ENCODE measurements around the gene SYT8. TPM values are rescaled to one million over a fixed set of nuclear protein-coding genes. Genes with fewer than 3 reads are reported as not detected.
A peak's percentile ranks its signal among the peaks of the same experiment; 100 is the strongest.

Gene SYT8
- total RNA-seq, 1 experiment from 2014 or later = 308 TPM

DNA sequence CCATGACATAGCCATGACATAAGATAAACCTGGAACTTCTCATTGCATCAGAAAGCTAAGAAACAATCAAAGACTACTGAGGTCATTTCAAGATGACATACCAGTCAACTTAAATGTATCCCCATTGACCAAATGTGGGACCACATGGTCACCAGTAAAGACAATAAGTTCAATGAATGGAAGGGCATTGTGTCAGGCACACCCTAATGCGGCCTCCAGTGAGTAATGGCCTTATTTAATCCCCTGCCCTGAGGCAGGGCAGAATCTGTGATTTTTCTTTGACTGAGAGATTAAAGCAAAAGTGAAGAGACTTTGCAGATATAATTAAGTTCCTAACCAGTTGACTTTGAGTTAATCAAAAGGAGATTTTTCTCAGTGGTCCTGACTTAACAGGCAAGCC, 17.3 kb upstream of the SYT8 start:
- no TSS peak for BruUV-seq (replicated peaks)
- Mint-ChIP-seq H3K4me3 (ENCODE audit: unreplicated experiment) (no peak overlapping the region), H3K4me1 (ENCODE audit: insufficient read depth, unreplicated experiment) (peaks cover 18% of the 10 kb centered on the region), H3K27ac (ENCODE audit: low read depth, unreplicated experiment) (no peak overlapping the region), H3K27me3 (ENCODE audit: insufficient read depth, unreplicated experiment) (no peaks in the 10 kb centered on the region), H3K36me3 (ENCODE audit: insufficient read depth, unreplicated experiment) (no peaks in the 10 kb centered on the region), H3K9me3 (ENCODE audit: unreplicated experiment) (peaks cover 13% of the 10 kb centered on the region)
- ChIA-PET POLR2A (interaction anchor here (1.2 to 1.5 kb wide), 2 partner anchors 17 to 45 kb away, joined by 3 to 5 read pairs; no protein-coding TSS in a partner anchor), CTCF (interaction anchor here (1.5 kb wide), 1 partner anchor 15 kb away, joined by 4 read pairs; no protein-coding TSS in a partner anchor)
- intact Hi-C loops (cut with micrococcal nuclease) = no loop called here
- no peak for DNase-seq (ENCODE audit: unreplicated experiment)
- TF ChIP-seq, protein P1, sequence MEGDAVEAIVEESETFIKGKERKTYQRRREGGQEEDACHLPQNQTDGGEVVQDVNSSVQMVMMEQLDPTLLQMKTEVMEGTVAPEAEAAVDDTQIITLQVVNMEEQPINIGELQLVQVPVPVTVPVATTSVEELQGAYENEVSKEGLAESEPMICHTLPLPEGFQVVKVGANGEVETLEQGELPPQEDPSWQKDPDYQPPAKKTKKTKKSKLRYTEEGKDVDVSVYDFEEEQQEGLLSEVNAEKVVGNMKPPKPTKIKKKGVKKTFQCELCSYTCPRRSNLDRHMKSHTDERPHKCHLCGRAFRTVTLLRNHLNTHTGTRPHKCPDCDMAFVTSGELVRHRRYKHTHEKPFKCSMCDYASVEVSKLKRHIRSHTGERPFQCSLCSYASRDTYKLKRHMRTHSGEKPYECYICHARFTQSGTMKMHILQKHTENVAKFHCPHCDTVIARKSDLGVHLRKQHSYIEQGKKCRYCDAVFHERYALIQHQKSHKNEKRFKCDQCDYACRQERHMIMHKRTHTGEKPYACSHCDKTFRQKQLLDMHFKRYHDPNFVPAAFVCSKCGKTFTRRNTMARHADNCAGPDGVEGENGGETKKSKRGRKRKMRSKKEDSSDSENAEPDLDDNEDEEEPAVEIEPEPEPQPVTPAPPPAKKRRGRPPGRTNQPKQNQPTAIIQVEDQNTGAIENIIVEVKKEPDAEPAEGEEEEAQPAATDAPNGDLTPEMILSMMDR (IDR thresholded peaks at IDR 0.05; ENCODE audit: unreplicated experiment) = no peak

DNA sequence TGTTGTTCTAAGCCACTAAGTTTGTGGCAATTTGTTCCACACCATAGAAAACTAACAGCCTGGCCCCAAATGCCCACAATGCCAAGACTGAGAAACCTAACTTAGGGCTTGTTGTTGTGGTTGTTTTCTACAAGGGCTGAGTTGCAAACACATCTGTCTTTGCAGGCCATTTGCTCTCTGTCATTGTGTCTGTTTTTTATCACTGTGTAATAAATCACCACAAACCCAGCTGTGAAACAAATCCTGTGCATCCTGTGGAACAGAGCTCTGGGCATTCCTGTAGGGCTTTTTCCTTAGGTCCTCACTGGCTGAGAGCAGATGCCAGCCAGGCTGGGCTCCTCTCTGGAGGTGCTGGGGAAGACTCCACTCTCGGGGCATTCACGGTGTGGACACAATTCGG, 15.7 kb upstream of the SYT8 start:
- Mint-ChIP-seq H3K4me3 (ENCODE audit: unreplicated experiment) (no peak overlapping the region), H3K27ac (ENCODE audit: low read depth, unreplicated experiment) (no peak overlapping the region), H3K4me1 (ENCODE audit: insufficient read depth, unreplicated experiment) (peaks cover 18% of the 10 kb centered on the region), H3K9me3 (ENCODE audit: unreplicated experiment) (peaks cover 13% of the 10 kb centered on the region), H3K27me3 (ENCODE audit: insufficient read depth, unreplicated experiment) (no peaks in the 10 kb centered on the region), H3K36me3 (ENCODE audit: insufficient read depth, unreplicated experiment) (no peaks in the 10 kb centered on the region)
- ChIA-PET CTCF (interaction anchor here (0.6 to 1.8 kb wide), 4 partner anchors 18 to 166 kb away, joined by 3 to 8 read pairs (median 4); no protein-coding TSS in a partner anchor), POLR2A (interaction anchor here (0.8 to 2.4 kb wide), 2 partner anchors 14 to 48 kb away, joined by 3 to 17 read pairs; no protein-coding TSS in a partner anchor)
- intact Hi-C loops (cut with micrococcal nuclease) = no loop called here
- no TSS peak for BruUV-seq (replicated peaks)
- no peak for DNase-seq (ENCODE audit: unreplicated experiment)
- TF ChIP-seq, protein P1 (IDR thresholded peaks at IDR 0.05; ENCODE audit: unreplicated experiment) = no peak

DNA sequence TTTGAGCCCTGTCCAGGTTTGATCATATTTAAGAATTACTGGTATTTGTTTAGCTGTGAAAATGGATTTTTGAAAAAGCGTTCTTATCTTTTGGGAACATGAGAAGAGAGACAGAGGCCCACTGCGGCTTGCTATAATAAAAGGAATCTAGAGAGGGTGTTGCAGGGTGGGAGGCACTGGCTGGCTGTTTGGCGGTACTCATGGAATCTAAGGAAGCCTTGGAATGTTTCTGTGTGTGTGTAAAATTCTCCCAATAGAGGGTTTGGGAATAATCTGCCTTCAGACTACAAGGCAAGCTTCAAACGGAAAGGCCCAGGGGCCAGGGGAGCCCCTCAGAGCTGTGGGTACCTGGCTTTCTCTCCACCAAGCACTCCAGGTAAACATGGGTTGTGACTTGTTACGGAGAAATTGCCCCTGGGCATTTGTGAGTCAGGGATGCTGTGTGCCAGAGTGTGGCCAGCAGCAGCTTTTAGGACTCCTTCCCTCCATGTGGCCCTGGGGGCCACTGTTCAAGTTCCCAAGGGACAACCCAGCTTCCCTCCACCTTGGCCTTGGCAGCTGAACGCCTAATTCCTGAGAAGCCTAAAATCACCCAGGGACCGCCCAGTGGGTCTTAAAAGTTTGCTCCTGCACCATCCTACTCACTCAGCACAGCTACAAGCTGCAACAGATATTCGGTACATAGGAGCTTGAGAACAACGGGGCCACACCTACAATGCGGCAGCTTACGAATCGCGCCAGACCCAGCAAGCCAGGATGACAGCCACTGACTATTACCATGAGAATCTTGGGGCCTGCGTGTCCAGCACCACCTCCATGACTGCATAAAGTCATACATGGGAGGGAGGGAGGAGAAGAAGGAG, 14.1 kb upstream of the SYT8 start:
- H3K36me3 Mint-ChIP-seq (ENCODE audit: insufficient read depth, unreplicated experiment) = no peaks in the 10 kb centered on the region
- POLR2A ChIA-PET = interaction anchor here (0.5 to 2.4 kb wide), 12 partner anchors 9 to 81 kb away, joined by 3 to 17 read pairs (median 3); partner anchors contain the start of gene CTSD
- H3K4me3 Mint-ChIP-seq (ENCODE audit: unreplicated experiment) = no peak overlapping the region
- peaks cover 13% of the 10 kb centered on the region for H3K9me3 Mint-ChIP-seq (ENCODE audit: unreplicated experiment)
- no TSS peak for BruUV-seq (replicated peaks)
- TF ChIP-seq, protein P1 (IDR thresholded peaks at IDR 0.05; ENCODE audit: unreplicated experiment) = no peak
- H3K27me3 Mint-ChIP-seq (ENCODE audit: insufficient read depth, unreplicated experiment) = no peaks in the 10 kb centered on the region
- H3K27ac Mint-ChIP-seq (ENCODE audit: low read depth, unreplicated experiment) = peak overlapping the region; percentile 1
- H3K4me1 Mint-ChIP-seq (ENCODE audit: insufficient read depth, unreplicated experiment) = peaks cover 18% of the 10 kb centered on the region
- intact Hi-C loops (cut with micrococcal nuclease) = no loop called here
- CTCF ChIA-PET = interaction anchor here (0.9 to 1.1 kb wide), 2 partner anchors 12 to 168 kb away, joined by 3 to 5 read pairs; no protein-coding TSS in a partner anchor
- peak; percentile 58 for DNase-seq (ENCODE audit: unreplicated experiment)

DNA sequence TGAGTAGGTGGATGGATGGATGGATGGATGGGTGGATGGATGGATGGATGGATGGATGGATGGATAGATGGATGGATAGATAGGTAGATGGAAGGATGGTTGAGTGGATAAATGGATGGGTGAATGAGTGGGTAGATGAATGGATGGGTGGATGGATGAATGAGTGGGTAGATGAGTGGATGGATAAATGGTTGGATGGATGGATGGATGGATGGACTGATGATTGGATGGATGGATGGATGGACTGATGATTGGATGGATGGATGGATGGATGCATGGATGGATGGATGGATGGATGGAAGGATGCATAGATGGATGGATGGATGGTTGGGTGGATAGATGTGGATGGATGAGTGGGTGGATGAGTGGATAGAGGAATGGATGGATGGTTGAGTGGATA, 13.2 kb upstream of the SYT8 start:
- POLR2A ChIA-PET = interaction anchor here (1.4 to 2.4 kb wide), 4 partner anchors 12 to 59 kb away, joined by 7 to 17 read pairs (median 12); partner anchors contain the start of gene CTSD
- Mint-ChIP-seq H3K27ac (ENCODE audit: low read depth, unreplicated experiment) (peak overlapping the region; percentile 1), H3K4me3 (ENCODE audit: unreplicated experiment) (no peak overlapping the region), H3K4me1 (ENCODE audit: insufficient read depth, unreplicated experiment) (peaks cover 22% of the 10 kb centered on the region), H3K27me3 (ENCODE audit: insufficient read depth, unreplicated experiment) (no peaks in the 10 kb centered on the region), H3K9me3 (ENCODE audit: unreplicated experiment) (peaks cover 13% of the 10 kb centered on the region), H3K36me3 (ENCODE audit: insufficient read depth, unreplicated experiment) (no peaks in the 10 kb centered on the region)
- TF ChIP-seq, protein P1 (IDR thresholded peaks at IDR 0.05; ENCODE audit: unreplicated experiment) = no peak
- intact Hi-C loops (cut with micrococcal nuclease) = no loop called here
- no TSS peak for BruUV-seq (replicated peaks)
- DNase-seq (ENCODE audit: unreplicated experiment) = no peak
- CTCF ChIA-PET = interaction anchor here (1.6 kb wide), 1 partner anchor 12 kb away, joined by 8 read pairs; no protein-coding TSS in a partner anchor

All from MCF 10A (cell line).